BJ (cell line): Measurements from ENCODE around the gene SNCA. TPM values are rescaled to one million over a fixed set of nuclear protein-coding genes. Genes with fewer than 3 reads are reported as not detected.

Source experiments
- CTCF ChIA-PET: fragments of 350-600 bp; formaldehyde crosslinking; extraction: SDS; loops from one replicate; lab custom pipeline; 2021; ENCODE audit warnings: antibody characterized with exemption, inconsistent platforms; lab: Yijun Ruan, JAX
- POLR2A ChIA-PET: fragments of 300-600 bp; sonication (Branson Sonifier 250); formaldehyde crosslinking; extraction: SDS; loops from one replicate; lab custom pipeline; 2021; ENCODE audit warnings: antibody characterized with exemption; lab: Charles Lee
- DNase-seq: peaks from one replicate; pipeline ENCODE4 v3.0.0-alpha.2; 2011; ENCODE audit warnings: low read depth
- H3K27me3 ChIP-seq: 2 replicates; pipeline ENCODE4 v1.6.0; 2011; ENCODE audit warnings: low read length; ENCODE audit not compliant: control insufficient read depth, insufficient read depth
- H3K36me3 ChIP-seq: 2 replicates; pipeline ENCODE4 v1.5.1; 2011; ENCODE audit warnings: low read length; ENCODE audit not compliant: control insufficient read depth, insufficient read depth
- H3K4me3 ChIP-seq: 2 replicates; pipeline ENCODE4 v1.5.1; 2011; ENCODE audit warnings: low read depth, mild to moderate bottlenecking, control low read depth, low read length
- polyA plus RNA-seq: library from polyadenylated mRNA; depleted of rRNA; stranded (reverse); fragments of >200 nt; gene quantifications from 2 replicates; pipeline ENCODE4 v1.2.3, GENCODE V29; 2011
- TF ChIP-seq, protein P1 (sequence below): IDR thresholded peaks from 2 replicates; pipeline ENCODE4 v1.5.1; 2011; ENCODE audit warnings: low read depth, mild to moderate bottlenecking, control low read depth, inconsistent platforms, low read length, moderate library complexity; ENCODE audit not compliant: insufficient read depth

Gene SNCA
- polyA plus RNA-seq, 1 experiment = 0.18 TPM

DNA sequence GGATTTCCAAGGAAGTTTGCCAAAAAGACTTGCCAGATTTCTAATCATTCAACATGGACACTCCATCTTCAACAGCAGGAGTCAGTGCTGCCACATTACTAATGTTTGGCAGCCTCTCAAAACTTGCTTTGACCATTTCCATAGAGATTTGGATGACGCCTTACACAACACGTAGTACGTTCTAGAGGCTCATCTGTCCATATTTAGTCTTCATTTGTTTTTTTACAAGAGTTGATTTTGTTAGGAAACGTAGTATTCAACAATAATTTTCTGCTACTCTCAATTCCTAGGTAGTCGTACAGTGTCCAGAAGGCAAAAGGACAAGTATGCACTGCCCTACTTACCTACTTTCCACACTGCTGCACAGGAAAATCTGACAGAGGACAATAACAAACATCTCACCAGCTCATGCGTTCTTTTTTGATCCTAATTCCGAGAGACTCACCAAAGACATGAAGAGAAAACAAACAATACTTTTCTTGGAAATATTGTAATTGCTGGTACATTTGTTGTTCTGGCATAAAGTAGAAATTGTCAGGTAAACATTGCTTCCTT, 117.3 kb downstream of the SNCA start:
- TF ChIP-seq, protein P1, sequence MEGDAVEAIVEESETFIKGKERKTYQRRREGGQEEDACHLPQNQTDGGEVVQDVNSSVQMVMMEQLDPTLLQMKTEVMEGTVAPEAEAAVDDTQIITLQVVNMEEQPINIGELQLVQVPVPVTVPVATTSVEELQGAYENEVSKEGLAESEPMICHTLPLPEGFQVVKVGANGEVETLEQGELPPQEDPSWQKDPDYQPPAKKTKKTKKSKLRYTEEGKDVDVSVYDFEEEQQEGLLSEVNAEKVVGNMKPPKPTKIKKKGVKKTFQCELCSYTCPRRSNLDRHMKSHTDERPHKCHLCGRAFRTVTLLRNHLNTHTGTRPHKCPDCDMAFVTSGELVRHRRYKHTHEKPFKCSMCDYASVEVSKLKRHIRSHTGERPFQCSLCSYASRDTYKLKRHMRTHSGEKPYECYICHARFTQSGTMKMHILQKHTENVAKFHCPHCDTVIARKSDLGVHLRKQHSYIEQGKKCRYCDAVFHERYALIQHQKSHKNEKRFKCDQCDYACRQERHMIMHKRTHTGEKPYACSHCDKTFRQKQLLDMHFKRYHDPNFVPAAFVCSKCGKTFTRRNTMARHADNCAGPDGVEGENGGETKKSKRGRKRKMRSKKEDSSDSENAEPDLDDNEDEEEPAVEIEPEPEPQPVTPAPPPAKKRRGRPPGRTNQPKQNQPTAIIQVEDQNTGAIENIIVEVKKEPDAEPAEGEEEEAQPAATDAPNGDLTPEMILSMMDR = no peak
- Histone ChIP-seq H3K27me3 (no peaks in the 10 kb centered on the region), H3K36me3 (no peaks in the 10 kb centered on the region), H3K4me3 (no peak overlapping the region)
- POLR2A ChIA-PET = no interaction called here
- CTCF ChIA-PET = interaction anchor here (1.1 to 1.4 kb wide), 3 partner anchors 11 to 54 kb away, joined by 3 to 4 read pairs (median 4); no protein-coding TSS in a partner anchor
- no peak for DNase-seq

DNA sequence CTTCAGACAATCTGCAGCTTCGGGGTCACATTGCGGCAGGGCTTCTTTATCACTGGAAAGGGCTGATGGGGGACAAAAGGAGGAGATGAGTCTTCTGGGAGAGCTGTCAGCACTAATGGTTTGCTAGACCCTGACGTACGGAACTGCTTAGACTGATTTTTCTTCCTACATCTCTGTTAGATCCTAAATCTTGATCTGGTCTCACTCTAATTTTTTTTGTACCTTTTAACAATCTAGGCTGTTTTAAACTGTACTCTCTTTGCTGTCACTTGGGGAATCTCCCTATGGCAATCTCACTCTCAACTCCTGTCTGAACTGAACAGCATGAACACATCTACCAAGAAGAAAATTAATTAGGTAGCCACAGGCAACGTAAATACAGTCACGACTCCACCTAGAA, 120.1 kb downstream of the SNCA start:
- ChIA-PET CTCF (no interaction called here), POLR2A (no interaction called here)
- Histone ChIP-seq H3K27me3 (no peaks in the 10 kb centered on the region), H3K36me3 (no peaks in the 10 kb centered on the region), H3K4me3 (no peak overlapping the region)
- TF ChIP-seq, protein P1 = no peak
- DNase-seq = no peak

DNA sequence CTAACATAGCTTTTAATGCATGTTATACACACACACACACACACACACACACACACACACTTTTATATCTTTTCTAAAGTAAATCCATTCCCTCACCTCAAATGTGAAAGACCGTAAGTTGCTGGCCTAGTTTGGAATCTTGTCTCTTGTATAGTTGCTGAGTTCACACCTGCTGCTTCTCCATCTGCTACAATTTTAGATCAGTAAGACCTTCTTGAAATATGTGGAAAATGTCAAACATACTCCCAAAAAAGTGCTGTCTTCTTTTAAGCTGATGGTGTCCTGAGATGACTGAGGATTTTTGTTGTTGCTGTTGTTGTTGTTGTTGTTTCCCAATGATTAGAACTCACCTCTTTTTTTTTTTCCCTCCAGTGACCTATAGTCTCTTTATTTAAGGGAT, 121.3 kb downstream of the SNCA start:
- TF ChIP-seq, protein P1 = no peak
- no peak overlapping the region for H3K4me3 ChIP-seq
- ChIA-PET CTCF (no interaction called here), POLR2A (no interaction called here)
- no peaks in the 10 kb centered on the region for H3K27me3 ChIP-seq
- DNase-seq = no peak
- no peaks in the 10 kb centered on the region for H3K36me3 ChIP-seq

DNA sequence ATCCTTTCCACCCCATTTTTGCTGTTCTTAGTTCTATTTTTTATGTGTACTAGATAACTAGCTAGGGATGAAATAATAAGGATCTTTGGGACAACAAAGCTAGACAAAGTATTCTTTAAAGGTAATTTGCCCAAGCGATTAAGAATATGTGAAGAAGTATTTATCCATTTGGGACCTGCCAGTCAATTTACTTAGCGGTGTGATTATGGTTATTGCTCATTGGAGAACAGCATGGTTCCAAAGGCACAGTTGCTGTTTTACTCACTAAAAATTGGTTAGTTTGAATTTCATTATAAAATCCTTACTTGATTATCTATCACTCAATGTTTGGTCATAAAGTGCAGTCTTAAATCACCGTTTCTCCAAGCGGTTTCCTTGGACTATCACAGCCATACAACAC, 124.1 kb downstream of the SNCA start:
- POLR2A ChIA-PET = no interaction called here
- H3K4me3 ChIP-seq = no peak overlapping the region
- CTCF ChIA-PET = no interaction called here
- TF ChIP-seq, protein P1 = no peak
- no peaks in the 10 kb centered on the region for H3K36me3 ChIP-seq
- H3K27me3 ChIP-seq = no peaks in the 10 kb centered on the region
- DNase-seq = no peak

DNA sequence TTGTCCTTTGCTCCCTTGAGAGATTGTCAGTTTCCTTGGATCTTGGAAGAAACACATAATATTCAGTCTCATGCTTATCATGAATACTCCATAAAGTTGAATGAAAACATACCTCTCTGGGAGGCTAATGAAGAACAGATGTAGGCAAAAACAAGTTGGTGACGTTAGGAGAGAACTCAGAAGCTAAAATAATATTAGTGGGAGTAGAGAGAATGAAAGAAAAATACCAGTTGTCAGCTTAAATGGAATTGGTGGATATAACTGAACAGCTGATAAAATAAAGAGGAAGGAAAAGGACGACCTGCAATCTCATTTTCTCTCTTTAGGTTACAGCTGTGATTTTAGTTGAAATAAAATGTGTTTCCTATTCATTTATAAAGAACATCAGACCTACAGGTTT, 124.8 kb downstream of the SNCA start:
- ChIA-PET POLR2A (no interaction called here), CTCF (interaction anchor here (1.0 to 1.3 kb wide), 2 partner anchors 9 to 12 kb away, joined by 3 read pairs; no protein-coding TSS in a partner anchor)
- Histone ChIP-seq H3K36me3 (no peaks in the 10 kb centered on the region), H3K27me3 (no peaks in the 10 kb centered on the region), H3K4me3 (no peak overlapping the region)
- TF ChIP-seq, protein P1 = no peak
- peak; percentile 67 for DNase-seq
